ENCODE measurements around the gene NLRP9.

The NLRP9 gene

DNA sequence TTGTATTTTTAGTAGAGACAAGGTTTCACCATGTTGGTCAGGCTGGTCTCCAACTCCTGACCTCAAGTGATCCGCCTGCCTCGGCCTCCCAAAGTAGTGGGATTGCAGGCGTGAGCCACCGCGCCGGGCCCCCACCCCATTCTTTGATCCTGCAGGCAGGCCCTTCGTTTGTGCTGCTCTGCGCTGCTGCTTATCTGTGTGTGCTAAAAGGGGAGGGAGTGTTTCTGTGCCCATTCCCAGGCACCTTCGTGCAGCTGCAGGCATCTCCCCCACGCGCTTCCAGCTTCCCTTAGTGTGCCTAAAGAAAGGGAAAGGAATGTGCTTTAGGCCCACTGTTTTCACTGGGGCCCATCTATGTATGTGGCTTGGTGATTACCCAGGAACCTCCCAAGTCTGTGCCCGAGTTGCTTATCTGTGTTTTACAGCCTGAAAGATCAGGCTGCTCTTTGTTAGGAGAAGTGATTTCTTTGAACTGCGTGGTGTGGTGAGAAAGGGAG, 36.0 kb downstream of the NLRP9 start:
- no peak for DNase-seq (ENCODE audit: low read depth)
- no peak overlapping the region for H3K4me3 ChIP-seq (ENCODE audit: low read depth, low read length)
- TF ChIP-seq, protein P1, sequence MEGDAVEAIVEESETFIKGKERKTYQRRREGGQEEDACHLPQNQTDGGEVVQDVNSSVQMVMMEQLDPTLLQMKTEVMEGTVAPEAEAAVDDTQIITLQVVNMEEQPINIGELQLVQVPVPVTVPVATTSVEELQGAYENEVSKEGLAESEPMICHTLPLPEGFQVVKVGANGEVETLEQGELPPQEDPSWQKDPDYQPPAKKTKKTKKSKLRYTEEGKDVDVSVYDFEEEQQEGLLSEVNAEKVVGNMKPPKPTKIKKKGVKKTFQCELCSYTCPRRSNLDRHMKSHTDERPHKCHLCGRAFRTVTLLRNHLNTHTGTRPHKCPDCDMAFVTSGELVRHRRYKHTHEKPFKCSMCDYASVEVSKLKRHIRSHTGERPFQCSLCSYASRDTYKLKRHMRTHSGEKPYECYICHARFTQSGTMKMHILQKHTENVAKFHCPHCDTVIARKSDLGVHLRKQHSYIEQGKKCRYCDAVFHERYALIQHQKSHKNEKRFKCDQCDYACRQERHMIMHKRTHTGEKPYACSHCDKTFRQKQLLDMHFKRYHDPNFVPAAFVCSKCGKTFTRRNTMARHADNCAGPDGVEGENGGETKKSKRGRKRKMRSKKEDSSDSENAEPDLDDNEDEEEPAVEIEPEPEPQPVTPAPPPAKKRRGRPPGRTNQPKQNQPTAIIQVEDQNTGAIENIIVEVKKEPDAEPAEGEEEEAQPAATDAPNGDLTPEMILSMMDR (IDR thresholded peaks at IDR 0.05; ENCODE audit: insufficient read depth, low read depth, low read length, missing control alignments): no peak

DNA sequence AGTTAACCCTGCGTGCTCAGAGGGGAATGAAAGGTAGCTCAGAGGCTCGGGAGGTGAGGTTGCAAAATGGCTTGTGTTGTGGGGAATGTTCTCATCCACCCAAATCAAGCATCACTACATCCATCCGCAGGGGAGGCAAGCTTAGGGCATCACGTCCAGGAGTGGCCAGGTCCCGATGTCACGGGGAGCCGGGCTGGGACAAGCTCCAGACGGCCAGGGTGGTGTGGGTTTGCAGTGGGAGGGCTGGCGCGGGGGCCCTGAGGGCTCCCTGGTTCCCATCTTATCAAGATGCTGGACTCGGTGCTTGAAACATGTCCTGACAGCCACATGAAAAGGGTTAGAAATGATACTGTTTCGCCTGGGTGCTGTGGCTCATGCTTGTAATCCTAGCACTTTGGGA, 37.4 kb downstream of the NLRP9 start:
- TF ChIP-seq, protein P1 (IDR thresholded peaks at IDR 0.05; ENCODE audit: insufficient read depth, low read depth, low read length, missing control alignments): no peak
- no peak for DNase-seq (ENCODE audit: low read depth)
- no peak overlapping the region for H3K4me3 ChIP-seq (ENCODE audit: low read depth, low read length)

DNA sequence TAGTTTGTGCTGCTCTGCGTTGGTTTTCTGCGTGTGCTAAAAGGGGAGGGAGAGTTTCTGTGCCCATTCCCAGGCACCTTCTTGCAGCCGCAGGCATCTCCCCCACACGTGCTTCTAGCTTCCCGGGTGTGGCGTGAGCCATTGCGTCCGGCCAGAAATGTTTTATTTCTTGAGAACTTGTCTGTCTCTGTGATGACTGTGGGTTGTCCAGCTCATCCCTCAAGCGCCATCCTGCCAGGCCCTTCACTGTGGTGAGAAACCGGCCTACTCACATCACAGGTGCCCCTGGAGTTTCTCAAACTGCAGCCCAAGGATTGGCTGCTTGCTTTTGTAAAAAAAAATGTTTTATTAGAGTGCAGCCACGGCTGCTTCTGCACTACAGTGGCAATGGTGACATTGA, 39.0 kb downstream of the NLRP9 start:
- DNase-seq (ENCODE audit: low read depth): no peak
- no peak overlapping the region for H3K4me3 ChIP-seq (ENCODE audit: low read depth, low read length)

DNA sequence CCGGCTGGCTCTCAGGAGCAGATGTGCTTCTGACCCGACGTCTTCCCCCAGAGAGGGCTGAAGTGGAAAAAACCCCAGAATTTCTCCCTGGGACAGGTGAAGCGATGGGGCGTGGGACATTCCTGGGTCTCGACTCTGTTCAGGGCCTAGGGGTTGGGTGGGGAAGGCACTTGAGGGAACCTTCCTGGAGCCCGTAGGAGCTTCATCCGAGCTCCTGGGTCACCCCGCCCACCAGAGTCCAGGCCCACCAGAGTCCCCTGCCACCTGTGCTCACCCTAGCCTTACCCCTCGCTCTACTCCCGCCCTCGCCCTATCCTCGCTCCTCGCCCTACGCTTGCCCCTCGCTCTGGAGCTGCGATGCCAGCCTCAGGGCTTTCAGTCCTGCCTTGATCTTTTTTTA, 39.9 kb downstream of the NLRP9 start:
- H3K4me3 ChIP-seq (ENCODE audit: low read depth, low read length): no peak overlapping the region
- no peak for DNase-seq (ENCODE audit: low read depth)
- TF ChIP-seq, protein P1 (IDR thresholded peaks at IDR 0.05; ENCODE audit: insufficient read depth, low read depth, low read length, missing control alignments): no peak

More for the DNA sequence above, 39.0 kb downstream of the NLRP9 start:
- TF ChIP-seq, protein P1 (IDR thresholded peaks at IDR 0.05; ENCODE audit: insufficient read depth, low read depth, low read length, missing control alignments): no peak

DNA sequence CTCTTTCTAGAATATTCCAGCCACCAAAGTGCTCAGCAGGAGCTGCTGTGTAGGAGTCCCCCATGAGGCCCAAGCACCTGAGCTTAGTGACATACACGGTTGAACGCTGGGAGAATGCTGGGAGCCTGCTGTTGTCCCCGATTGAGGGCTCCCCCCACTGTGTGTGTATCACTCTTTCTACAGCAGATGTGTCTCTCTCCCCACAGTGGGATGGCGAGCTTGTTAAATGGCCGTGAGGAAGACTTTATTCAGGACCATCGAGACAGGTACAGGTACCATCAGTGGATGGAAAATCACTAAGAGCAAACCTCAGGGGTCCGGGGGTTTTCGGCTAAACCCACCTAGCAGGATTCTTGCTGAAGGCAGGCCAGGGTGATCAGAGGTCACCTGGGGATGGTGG, 40.5 kb downstream of the NLRP9 start:
- H3K4me3 ChIP-seq (ENCODE audit: low read depth, low read length): no peak overlapping the region
- TF ChIP-seq, protein P1 (IDR thresholded peaks at IDR 0.05; ENCODE audit: insufficient read depth, low read depth, low read length, missing control alignments): no peak
- DNase-seq (ENCODE audit: low read depth): no peak

DNA sequence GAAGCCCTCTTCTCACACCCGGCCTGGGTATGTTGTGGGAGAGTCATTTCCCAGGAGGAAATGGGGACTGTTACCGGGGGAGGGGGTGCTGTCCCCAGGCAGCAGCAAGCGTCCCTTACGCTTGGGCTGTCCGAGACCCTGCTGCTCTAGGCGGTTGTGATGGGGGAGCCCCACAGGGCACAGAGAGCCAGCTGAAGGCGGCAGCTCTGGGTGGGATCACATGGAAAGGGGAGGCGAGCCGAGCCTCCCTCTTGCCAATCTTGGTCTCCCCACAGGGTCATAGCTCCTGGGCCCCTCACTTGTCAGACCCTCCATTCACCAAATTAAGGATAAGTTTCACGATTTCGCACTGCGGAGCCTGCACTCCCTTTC, 41.1 kb downstream of the NLRP9 start:
- DNase-seq (ENCODE audit: low read depth): no peak
- TF ChIP-seq, protein P1 (IDR thresholded peaks at IDR 0.05; ENCODE audit: insufficient read depth, low read depth, low read length, missing control alignments): no peak
- no peak overlapping the region for H3K4me3 ChIP-seq (ENCODE audit: low read depth, low read length)

DNA sequence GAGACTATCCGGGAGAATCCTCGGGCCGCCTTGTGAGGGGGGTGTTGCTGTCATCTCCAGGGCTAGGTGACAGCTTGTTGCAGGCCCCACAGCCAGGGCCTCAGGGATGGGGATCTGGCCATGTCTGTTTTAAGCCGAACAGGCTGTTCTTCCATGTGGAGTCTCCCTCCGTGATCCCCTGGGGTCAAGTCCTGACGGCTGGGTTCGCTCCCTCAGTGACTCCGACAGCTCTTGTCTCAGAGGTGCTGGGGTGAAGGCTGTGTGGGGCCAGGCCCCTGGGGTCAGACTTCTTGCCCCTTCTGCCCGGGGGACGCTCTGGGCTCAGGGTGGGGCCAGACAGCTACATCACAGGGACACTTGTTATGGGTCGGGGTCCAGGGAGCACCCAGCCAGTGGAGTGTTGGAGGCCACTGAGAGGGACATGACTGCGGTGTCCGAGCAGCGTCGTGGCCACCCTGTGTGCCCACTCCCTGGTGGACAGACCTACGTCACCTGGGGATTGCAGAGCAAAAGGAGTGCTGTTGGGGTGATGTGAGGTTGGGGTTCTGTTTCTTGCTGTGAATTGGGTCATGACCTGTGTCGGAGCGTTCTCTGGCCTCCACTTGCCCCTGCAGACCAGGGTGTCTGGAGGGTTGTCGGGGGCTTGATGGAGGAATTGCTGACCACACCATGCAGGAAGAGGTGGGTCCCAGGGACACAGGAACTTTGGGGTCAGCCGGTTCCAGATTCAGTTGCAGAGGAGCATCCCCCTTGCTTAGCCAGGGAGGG, 41.7 kb downstream of the NLRP9 start:
- TF ChIP-seq, protein P1 (IDR thresholded peaks at IDR 0.05; ENCODE audit: insufficient read depth, low read depth, low read length, missing control alignments): no peak
- DNase-seq (ENCODE audit: low read depth): no peak
- H3K4me3 ChIP-seq (ENCODE audit: low read depth, low read length): no peak overlapping the region

Measured in GM12865 (cell line).